Activated CD4-positive, alpha-beta T cell treated with anti-CD3 and anti-CD28 coated beads, Interleukin-10, Interleukin-2, amounts not matched to agents 100 ng/mL and 50 ng/mL, durations not matched to agents 16 hours and 8 hours (primary cell): ENCODE measurements around the gene UROD.
"Not testable (repeated sequence)": the region's sequence is repeated elsewhere in the genome, so short reads cannot be mapped to it uniquely, and the experiment has no call there.

Source experiments
- DNase-seq: peaks from one replicate; pipeline ENCODE4 v3.0.0-alpha.2; 2020

Gene UROD

DNA sequence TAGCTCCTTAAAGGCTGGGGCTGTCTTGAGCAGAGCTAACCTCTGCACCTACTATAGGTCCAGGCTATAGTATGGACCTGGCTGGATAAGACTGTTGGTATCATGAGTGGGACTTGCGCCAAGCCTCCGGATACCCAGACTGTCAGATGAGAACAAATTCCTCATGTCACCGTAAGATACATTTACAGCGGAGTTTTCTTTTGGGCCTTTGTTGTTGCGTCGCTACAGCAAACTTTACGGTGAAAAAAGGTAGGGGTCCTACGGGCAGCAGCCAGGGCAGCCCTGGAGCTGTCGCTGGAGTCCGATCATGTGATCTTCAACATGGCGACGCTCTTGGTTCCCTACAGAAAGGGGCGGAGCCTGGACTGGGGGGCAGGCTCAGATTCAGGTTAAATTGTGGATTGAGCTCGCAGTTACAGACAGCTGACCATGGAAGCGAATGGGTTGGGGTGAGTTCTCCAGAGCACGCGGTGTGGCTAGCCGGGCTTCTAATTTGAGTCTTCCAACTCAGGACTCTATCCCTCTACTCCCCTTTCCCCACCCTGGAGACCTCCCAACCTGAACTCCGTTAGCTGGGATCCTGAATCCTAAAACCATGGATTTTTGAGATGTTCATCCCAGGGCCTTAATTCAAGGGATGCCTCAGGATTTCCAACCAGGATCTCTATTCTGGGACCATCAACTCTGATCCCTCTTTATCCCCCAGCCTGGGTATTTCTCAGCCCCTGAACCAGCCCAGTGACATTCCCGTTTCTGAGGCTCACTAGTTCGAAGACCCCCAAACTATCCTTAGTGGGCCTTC lies at the start of gene UROD:
Gene UROD, plus strand, starts transcription at position 418 of the 802 bp plus-strand sequence. Its CDS starts 12 bp downstream, at position 430.
- DNase-seq, result peak; percentile 96

DNA sequence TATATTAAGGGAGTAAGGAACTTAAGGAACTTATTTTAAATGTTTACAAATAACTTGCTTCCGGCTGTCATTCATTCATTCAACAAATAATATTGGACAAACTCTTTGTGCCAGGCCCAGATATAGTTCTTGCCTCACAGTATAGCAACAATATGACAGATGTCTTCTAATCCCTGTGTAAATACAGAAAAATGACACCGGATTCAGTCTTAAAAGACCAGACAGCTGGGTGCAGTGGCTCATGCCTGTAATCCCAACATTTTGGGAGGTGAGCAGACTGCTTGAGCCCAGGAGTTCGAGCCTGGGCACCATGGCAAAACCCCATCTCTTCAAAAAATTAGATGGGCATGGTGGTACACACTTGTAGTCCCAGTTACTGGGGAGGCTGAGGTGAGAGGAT lies 49.3 kb upstream of the UROD start:
- DNase-seq, result no peak

DNA sequence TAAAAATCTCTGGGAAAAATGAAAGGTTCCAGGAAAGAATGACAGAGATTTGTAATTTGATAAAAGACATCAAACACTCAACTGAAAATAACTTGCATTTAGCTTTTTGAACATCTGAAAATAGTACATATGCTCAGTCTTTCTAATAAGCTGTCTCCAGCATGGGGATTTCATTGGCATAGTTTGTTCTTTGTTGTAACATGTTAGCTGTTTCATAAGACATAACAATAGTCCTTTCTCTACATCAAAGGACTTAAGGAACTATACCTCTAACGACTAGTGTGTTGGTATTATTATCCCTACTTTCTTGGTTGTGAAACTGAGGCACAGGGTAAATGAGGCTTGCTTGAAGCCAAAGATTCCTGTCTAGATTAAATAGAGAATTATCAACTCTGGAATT lies 47.7 kb upstream of the UROD start:
- no peak for DNase-seq

- DNase-seq, result no peak
These were observed 41.7 kb upstream of the UROD start for GRCh38 chr1:44970317-44970716.

DNA sequence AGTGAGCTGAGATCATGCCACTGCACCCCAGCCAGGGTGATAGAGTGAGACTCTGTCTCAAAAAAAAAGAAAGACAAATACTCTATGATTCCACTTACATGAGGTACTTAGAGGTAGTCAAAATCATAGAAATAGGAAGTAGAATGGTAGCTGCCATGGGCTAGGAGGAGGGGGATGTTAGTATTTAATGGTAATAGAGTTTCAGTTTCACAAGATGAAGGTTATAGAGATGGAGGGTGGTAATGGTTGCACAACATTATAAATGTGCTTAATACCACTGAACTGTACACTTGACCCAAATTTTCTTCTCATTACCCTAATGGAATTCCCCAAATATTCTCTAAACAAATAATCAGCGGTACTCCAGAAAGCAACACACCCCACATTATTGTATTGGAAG lies 38.4 kb upstream of the UROD start:
- no peak for DNase-seq

- DNase-seq, result no peak
These were observed 35.8 kb upstream of the UROD start for GRCh38 chr1:44976252-44976651.

GRCh38 chr1:44977372-44977771 lies 34.7 kb upstream of the UROD start:
- not testable (repeated sequence) for DNase-seq

DNA sequence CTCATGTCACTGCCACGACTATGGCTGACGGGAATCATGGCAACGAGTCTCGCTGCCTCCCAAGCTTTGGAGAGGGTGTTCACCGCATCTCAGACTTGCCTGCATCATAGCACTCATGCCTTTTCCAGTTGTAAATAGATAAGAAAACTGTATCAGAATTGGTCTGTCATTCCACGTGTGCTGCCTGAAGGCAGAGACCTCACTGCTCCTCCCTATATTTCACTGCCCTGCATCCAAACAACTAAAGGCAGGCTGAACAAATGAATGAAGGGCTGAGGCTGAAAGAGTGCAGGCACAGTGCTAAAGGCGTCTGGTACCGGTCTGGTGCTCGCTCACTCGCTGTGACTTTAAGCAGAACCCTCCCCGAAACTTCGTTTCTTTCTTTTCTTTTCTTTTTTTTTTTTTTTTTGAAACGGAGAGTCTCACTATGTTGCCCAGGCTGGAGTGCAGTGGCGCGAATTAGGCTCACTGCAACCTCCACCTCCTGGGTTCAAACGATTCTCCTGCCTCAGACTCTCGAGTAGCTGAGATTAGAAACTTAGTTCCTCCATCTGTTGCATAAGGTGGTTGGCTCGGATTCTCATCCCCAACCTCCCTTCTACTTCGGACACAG lies 26.2 kb upstream of the UROD start:
- DNase-seq, result no peak

DNA sequence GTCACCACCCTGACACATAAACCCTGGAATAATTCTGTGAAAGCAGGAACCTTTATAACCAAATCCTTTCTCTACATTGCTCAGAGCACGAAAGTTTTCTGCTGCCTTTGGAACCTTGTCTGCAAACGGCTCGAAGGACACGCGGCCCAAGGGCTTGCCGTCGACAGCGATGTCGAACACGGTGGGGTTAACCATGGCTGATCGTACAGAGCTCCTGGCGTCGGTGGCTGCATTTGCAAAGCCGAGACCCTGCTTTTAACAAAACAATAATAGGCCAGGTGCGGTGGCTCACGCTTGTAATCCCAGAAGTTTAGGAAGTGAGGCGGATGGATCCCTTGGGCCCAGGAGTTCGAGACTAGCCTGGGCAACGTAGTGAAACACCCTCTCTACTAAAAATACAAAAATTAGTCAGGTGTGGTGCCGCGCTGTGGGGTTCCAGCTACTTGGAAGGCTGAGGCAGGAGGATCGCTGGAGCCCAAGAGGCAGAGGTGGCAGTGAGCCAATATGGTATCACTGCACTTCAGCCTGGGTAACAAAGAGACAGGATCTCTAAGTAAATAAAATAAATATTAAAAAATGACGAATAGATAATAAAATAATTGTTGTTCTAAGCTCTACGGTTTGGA lies 23.4 kb upstream of the UROD start:
- no peak for DNase-seq

DNA sequence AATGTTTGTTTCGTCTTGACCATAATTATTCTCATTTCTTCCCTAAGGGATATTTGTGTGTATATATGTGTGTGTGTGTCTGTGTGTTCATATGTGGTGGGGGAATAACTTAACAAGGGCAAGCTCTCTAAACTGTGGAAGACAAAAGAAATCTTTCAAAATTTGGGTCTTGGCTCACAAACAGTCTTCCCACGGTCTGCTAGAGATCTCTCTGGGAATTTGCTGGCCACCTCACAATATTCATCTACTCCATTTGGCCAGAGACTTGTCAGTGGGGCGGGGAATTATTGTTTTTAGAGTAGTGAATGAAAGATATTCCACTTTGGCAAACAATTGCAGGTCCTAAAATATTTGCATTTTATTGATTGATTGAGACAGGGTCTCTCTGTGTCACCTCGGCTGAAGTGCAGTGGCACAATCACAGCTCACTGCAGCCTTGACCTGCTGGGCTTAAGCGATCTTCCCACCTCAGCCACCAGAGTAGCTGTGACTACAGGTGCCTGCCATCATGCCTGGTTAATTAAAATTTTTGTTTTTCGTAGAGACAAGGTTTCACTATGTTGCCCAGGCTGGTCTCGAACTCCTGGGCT lies 17.6 kb upstream of the UROD start:
- DNase-seq, result no peak

DNA sequence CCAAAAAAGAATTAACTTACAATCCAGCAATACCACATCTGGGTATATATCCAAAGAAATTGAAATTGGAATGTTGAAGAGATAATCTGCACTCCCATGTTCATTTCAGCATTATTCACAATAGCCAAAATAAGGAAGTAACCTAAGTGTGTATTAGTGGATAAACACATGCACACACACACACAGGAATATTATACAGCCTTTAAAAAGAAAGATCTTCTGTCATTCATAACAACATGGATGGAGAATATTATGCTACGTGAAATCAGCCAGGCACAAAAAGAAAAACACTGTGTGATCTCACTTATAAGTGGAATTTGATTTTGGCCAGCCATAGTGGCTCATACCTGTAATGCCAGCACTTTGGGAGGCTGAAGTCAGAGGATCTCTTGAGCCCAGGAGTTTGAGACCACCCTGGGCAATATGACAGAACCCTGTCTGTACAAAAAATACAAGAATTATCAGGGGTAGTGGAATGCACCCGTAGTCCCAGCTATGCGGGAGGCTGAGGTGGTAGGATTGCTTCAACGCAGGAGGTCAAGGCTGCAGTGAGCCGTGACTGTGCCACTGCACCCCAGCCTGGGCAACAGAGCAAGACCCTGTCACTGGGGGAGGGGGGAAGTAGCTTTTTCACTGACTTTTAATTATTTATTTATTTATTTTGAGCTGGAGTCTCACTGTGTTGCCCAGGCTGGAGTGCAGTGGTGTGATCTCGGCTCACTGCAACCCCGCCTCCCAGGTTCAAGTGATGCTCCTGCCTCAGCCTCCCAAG lies 16.4 kb upstream of the UROD start:
- DNase-seq, result no peak

GRCh38 chr1:44999232-44999631 lies 12.8 kb upstream of the UROD start:
- no peak for DNase-seq

DNA sequence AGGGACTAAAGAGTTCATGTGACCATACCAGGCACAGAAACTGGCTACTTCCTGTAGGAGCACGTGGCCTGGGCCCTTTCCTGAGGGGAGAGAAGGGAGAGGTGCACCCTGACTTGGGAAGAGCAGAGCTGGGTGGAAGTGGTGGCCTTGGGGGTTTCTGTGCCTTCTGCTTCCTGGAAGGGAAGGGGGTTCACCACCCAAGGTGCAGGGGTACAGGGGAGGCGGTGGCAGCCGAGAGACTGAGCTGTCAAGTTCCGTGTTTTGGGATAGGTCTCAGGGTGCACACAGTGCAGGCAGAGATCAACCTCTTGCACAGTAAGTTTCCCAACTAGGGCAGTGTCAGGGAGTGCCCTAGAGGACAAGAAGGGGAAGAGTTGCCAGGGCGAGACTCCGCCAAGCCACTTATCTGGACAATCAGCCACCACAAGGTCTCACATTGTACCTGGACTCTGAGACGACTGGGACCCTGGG lies 11.0 kb upstream of the UROD start:
- DNase-seq, result no peak

DNA sequence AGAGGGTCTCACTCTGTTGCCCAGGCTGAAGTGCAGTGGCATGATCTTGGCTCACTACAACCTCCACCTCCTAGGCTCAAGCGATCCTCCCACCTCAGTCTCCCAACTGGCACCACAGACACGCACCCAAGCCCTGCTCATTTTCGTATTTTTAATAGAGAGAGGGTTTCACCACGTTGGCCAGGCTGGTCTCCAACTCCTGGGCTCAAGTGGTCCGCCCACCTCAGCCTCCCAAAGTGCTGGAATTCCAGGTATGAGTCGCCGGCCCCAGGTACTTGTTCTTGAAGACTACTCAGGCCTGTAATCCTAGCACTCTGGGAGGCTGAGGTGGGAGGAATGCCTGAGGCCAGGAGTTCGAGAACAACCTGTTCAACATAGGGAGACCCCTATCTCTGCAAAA lies 10.5 kb upstream of the UROD start:
- DNase-seq, result not testable (repeated sequence)

DNA sequence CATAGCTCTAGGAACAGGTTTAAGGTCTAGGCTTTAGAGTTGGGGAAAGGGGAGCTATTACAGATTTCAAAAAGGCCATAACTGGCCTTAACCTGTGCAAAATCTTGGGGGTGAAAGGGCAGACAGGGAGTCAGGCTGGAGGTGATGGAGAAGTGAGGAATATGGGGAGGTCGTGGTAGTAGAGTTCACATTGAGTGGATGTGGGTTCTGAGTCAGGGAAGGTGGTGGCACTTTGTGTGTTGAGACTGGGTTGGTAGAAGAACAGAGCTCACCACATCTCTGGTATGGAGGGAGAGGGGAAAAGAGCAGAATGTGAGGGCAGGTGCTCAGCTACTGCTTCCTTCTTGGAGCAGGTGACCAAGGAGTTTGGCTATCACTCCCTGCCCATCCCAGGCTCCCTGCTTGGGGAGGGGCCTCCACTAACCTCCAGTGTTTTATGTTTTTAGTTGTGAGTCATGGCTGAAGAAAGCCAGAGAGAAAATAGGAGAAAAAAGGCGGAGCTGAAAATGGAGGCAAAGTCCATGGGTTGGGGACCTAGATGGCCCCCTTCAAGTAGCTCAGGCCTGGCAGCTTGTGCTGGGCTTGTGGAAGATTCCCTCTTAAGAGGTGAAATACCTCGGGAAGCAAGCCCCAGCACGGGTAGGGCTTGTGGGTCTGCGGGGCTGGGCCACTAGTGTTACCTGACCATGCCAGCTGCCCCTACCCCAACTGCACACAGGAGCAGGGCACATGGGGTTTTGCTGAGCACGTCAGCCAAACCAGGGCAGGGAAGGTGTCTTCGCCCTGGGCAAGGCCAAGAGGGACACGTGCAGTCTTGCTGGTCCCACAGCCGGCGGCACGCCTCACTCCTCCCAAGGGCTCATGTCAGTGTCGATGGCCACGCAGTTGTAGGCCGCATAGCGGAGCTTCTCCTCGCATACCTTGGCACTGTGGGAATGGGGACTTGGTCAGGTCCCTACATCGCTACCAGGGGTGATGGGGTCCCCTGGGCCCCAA lies 9.1 kb upstream of the UROD start:
- no peak for DNase-seq

DNA sequence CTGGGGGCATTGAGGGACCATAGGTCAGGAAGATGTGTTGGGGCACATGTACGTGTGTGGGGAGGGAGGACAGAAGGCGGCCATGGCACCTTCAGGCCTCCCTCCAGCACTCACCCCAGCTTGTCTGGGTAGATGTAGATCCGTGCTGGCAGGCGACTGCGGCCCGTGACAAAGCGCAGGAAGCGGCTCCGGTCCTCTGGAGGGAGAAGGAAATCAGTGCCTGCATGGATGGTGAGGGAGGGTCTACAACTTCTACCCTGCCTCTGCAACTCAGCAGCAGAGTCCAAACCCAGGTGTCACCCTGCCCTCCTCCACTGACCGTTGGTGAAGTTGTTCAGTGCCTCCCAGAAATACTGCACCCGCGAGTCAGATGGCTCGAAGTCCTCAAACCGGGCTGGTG lies 8.3 kb upstream of the UROD start:
- DNase-seq, result no peak

- no peak for DNase-seq
These were observed 7.7 kb upstream of the UROD start for GRCh38 chr1:45004281-45004920.

GRCh38 chr1:45005761-45006160 lies 6.3 kb upstream of the UROD start:
- no peak for DNase-seq

GRCh38 chr1:45007311-45007710 lies 4.7 kb upstream of the UROD start:
- DNase-seq, result no peak

GRCh38 chr1:45008076-45008475 lies 4.0 kb upstream of the UROD start:
- no peak for DNase-seq

GRCh38 chr1:45008516-45008915 lies 3.5 kb upstream of the UROD start:
- no peak for DNase-seq
